Embryonic facial prominence (tissue), 1 donor: ENCODE results near the gene C17orf58.
"Not testable (repeated sequence)": the region's sequence is repeated elsewhere in the genome, so short reads cannot be mapped to it uniquely, and the experiment has no call there.

ENCODE experiments used
- DNase-seq: peaks from one replicate; pipeline ENCODE4 v3.0.0-alpha.2; 2016; ENCODE audit errors: extremely low spot score

Gene C17orf58

GRCh38 chr17:67960276-67960675 lies 36.0 kb downstream of the C17orf58 start:
- not testable (repeated sequence) for DNase-seq

DNA sequence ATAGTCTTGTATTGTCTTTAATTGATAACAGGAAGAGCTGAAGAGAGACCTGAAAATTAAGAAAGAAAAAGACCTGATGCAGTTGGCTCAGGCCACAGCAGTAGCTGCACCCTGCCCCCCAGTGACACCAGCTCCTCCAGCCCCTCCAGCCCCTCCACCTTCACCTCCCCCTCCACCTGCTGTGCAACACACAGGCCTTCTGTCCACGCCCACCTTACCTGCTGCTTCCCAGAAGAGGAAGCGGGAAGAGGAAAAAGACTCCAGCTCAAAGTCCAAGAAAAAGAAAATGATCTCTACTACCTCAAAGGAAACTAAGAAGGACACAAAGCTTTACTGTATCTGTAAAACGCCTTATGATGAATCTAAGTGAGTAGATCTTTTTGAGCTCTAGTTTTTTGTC lies 36.8 kb downstream of the C17orf58 start:
- no peak for DNase-seq

GRCh38 chr17:67950945-67951344 lies 45.3 kb downstream of the C17orf58 start:
- no peak for DNase-seq

DNA sequence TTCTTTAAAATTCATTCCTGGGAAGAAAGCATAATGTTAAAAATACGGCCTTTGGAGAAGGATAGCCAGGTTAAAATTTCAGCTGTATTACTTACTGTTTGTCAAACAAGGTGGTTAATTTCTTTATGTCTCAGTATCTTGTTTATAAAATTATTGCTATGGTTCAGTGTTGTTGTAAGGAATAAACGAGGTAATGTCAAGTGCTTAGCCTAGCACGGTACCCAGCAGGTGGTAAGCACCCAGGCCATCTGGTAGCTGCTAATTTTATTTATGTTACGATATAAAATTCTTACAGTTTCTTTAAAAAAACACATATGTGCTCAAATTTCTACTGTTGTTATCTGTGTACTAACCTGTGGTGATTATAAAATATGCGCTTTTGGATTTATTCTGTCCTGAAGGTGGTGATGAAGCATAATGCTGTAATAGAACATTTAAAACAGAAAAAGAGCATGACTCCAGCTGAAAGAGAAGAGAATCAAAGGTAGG lies 48.9 kb downstream of the C17orf58 start:
- DNase-seq: no peak

DNA sequence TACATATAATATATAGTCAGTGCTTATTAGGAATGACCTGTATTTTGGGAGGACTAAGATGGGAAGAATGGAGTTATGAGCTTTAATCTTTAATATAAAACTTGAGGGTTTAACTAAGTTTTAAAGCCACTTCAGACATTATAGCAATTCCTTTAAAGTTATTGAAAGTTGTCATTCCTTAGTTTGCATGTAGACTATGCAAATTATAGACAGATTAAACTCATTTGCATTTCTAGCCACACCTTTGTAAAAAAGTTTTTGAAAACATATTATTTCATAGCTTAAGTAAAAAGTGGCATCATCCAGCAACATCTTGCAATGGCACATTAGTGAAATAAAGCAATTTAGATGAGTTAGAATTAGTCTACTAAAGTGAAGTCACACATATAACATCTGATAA lies 49.8 kb downstream of the C17orf58 start:
- DNase-seq: no peak

DNA sequence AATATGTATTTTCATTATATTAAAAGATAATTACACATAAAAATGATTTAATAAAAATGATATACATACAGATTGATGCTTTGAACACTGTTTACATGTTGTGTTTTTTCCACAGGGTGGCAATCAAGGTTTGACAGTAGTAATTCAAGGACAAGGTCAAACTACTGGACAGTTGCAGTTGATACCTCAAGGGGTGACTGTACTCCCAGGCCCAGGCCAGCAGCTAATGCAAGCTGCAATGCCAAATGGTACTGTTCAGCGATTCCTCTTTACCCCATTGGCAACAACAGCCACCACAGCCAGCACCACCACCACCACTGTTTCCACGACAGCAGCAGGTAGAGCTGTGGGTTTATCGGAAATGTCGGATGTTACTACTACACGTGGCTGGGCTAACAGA lies 52.2 kb downstream of the C17orf58 start:
- DNase-seq: no peak

- DNase-seq: no peak
Measured at GRCh38 chr17:67942810-67943209, 53.5 kb downstream of the C17orf58 start.
